Measurements from ENCODE around the gene DEXI. TPM values are rescaled to one million over a fixed set of nuclear protein-coding genes. Genes with fewer than 3 reads are reported as not detected.

Gene DEXI
- total RNA-seq, 1 donor: 34.0 TPM

- H3K9me3 ChIP-seq (ENCODE audit: low read depth, low read length): no peaks in the 10 kb centered on the region
- H3K27me3 ChIP-seq (ENCODE audit: insufficient read depth, low read length): no peaks in the 10 kb centered on the region
Measured at GRCh38 chr16:10988164-10988803, 46.0 kb upstream of the DEXI start.

DNA sequence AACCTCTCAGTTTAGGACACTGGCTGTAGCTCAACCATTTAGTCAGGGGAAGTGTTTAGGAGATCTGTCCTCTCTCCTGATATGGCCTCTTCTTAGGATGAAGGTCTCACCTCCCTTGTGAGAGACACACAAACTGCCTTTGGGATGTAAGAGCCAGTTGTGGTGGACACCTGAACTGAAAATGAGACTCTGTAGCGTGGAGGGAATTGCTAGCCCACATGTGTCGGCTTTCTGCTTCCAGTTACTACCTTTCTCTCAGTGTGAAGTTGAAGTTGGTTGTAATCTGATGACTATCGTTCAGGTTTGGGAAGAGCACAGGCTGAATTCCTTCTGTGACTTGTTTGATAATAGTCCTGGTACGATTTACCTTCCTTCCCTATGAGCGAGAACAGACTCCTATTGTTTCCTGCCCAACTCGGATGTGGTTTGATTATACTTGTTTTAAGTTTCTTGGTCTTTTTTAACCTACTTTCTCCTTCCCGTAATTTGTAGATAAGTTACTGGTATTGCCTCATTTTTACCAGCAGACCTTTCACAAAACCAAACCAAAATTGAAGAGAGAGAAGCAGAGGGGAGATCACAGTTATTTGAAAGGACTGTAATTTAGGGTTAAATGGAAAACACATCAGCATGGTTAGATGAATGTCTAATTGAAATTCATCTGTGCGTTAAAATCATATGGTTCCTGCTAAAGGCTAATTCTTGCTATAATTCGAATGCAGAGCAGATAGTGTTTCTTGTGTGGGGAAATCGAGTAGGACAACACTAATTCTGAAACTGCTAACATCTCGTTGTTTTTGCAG is 45.3 kb upstream of the DEXI start:
- TF ChIP-seq, protein P1, sequence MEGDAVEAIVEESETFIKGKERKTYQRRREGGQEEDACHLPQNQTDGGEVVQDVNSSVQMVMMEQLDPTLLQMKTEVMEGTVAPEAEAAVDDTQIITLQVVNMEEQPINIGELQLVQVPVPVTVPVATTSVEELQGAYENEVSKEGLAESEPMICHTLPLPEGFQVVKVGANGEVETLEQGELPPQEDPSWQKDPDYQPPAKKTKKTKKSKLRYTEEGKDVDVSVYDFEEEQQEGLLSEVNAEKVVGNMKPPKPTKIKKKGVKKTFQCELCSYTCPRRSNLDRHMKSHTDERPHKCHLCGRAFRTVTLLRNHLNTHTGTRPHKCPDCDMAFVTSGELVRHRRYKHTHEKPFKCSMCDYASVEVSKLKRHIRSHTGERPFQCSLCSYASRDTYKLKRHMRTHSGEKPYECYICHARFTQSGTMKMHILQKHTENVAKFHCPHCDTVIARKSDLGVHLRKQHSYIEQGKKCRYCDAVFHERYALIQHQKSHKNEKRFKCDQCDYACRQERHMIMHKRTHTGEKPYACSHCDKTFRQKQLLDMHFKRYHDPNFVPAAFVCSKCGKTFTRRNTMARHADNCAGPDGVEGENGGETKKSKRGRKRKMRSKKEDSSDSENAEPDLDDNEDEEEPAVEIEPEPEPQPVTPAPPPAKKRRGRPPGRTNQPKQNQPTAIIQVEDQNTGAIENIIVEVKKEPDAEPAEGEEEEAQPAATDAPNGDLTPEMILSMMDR (IDR thresholded peaks at IDR 0.05; ENCODE audit: extremely low read depth, low read depth, low read length): no peak

More at GRCh38 chr16:10988164-10988803, 46.0 kb upstream of the DEXI start:
- Histone ChIP-seq H3K4me1 (ENCODE audit: insufficient read depth, low read length) (peaks cover 33% of the 10 kb centered on the region), H3K4me2 (ENCODE audit: insufficient read depth, low read length) (no peak overlapping the region), H2AFZ (ENCODE audit: low read length) (no peak overlapping the region), H3K4me3 (ENCODE audit: insufficient read depth, low read length) (no peak overlapping the region), H3K36me3 (ENCODE audit: insufficient read depth, low read length) (peaks cover 9% of the 10 kb centered on the region), H4K20me1 (ENCODE audit: insufficient read depth, low read length) (no peaks in the 10 kb centered on the region), H3K27ac (ENCODE audit: low read depth, low read length) (no peak overlapping the region), H3K79me2 (ENCODE audit: insufficient read depth, low read length) (no peaks in the 10 kb centered on the region)
- TF ChIP-seq, protein P1 (IDR thresholded peaks at IDR 0.05; ENCODE audit: extremely low read depth, low read depth, low read length): peak; percentile 33
- no peak for DNase-seq (ENCODE audit: insufficient read length, low spot score, missing footprints)

GRCh38 chr16:10984509-10984908 is 42.2 kb upstream of the DEXI start:
- no peak overlapping the region for H3K4me2 ChIP-seq (ENCODE audit: insufficient read depth, low read length)
- no peaks in the 10 kb centered on the region for H3K27me3 ChIP-seq (ENCODE audit: insufficient read depth, low read length)
- H3K4me3 ChIP-seq (ENCODE audit: insufficient read depth, low read length): no peak overlapping the region
- H2AFZ ChIP-seq (ENCODE audit: low read length): no peak overlapping the region
- DNase-seq (ENCODE audit: insufficient read length, low spot score, missing footprints): peak; percentile 87
- peaks cover 12% of the 10 kb centered on the region for H3K4me1 ChIP-seq (ENCODE audit: insufficient read depth, low read length)
- H3K27ac ChIP-seq (ENCODE audit: low read depth, low read length): peak overlapping the region; percentile 20
- no peaks in the 10 kb centered on the region for H4K20me1 ChIP-seq (ENCODE audit: insufficient read depth, low read length)
- TF ChIP-seq, protein P1 (IDR thresholded peaks at IDR 0.05; ENCODE audit: extremely low read depth, low read depth, low read length): no peak
- H3K36me3 ChIP-seq (ENCODE audit: insufficient read depth, low read length): peaks cover 9% of the 10 kb centered on the region
- no peaks in the 10 kb centered on the region for H3K79me2 ChIP-seq (ENCODE audit: insufficient read depth, low read length)
- H3K9me3 ChIP-seq (ENCODE audit: low read depth, low read length): no peaks in the 10 kb centered on the region

More for the DNA sequence above, 45.3 kb upstream of the DEXI start:
- Histone ChIP-seq H3K4me2 (ENCODE audit: insufficient read depth, low read length) (no peak overlapping the region), H4K20me1 (ENCODE audit: insufficient read depth, low read length) (no peaks in the 10 kb centered on the region), H3K4me1 (ENCODE audit: insufficient read depth, low read length) (peaks cover 26% of the 10 kb centered on the region), H3K27ac (ENCODE audit: low read depth, low read length) (no peak overlapping the region), H2AFZ (ENCODE audit: low read length) (no peak overlapping the region), H3K4me3 (ENCODE audit: insufficient read depth, low read length) (no peak overlapping the region), H3K27me3 (ENCODE audit: insufficient read depth, low read length) (no peaks in the 10 kb centered on the region), H3K79me2 (ENCODE audit: insufficient read depth, low read length) (no peaks in the 10 kb centered on the region), H3K36me3 (ENCODE audit: insufficient read depth, low read length) (peaks cover 9% of the 10 kb centered on the region), H3K9me3 (ENCODE audit: low read depth, low read length) (no peaks in the 10 kb centered on the region)
- DNase-seq (ENCODE audit: insufficient read length, low spot score, missing footprints): no peak

DNA sequence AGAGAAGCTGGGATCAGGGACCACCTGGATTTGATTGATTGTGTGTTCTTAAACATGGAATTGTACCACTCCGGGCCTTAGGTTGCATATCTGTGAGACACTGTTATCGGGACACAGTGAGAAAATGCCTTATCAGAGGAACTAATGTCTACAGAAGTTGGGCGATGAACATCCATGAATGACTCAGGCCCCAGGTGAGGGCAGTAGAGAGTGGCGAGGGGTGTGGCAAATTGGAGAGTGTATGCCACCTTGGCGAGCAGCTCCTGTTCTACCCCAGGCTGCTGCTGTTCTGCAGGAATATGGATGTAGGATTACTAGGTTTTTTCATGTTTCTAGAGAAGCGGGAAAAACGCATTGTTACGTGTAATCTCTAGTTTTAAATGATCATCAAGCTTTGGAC is 40.9 kb upstream of the DEXI start:
- Histone ChIP-seq H3K9me3 (ENCODE audit: low read depth, low read length) (no peaks in the 10 kb centered on the region), H4K20me1 (ENCODE audit: insufficient read depth, low read length) (no peaks in the 10 kb centered on the region), H2AFZ (ENCODE audit: low read length) (no peak overlapping the region), H3K4me3 (ENCODE audit: insufficient read depth, low read length) (no peak overlapping the region), H3K79me2 (ENCODE audit: insufficient read depth, low read length) (no peaks in the 10 kb centered on the region), H3K4me2 (ENCODE audit: insufficient read depth, low read length) (no peak overlapping the region), H3K4me1 (ENCODE audit: insufficient read depth, low read length) (peaks cover 8% of the 10 kb centered on the region), H3K36me3 (ENCODE audit: insufficient read depth, low read length) (peaks cover 5% of the 10 kb centered on the region), H3K27ac (ENCODE audit: low read depth, low read length) (no peak overlapping the region), H3K27me3 (ENCODE audit: insufficient read depth, low read length) (no peaks in the 10 kb centered on the region)
- TF ChIP-seq, protein P1 (IDR thresholded peaks at IDR 0.05; ENCODE audit: extremely low read depth, low read depth, low read length): no peak
- no peak for DNase-seq (ENCODE audit: insufficient read length, low spot score, missing footprints)
